Naive B cell (primary cell): ENCODE measurements around the gene CREM. TPM values are rescaled to one million over a fixed set of nuclear protein-coding genes. Genes with fewer than 3 reads are reported as not detected.
A peak's percentile ranks its signal among the peaks of the same experiment; 100 is the strongest.

Experiments used
- ATAC-seq, 2 donors: fragments of 150-1000 bp; cut with Tn5 transposase; 2 replicates each; pipeline ENCODE4 v1.10.0; 2021; ENCODE audit warnings: low read depth in 2 of 2, mild to moderate bottlenecking in 2 of 2, moderate library complexity in 2 of 2
- DNase-seq: peaks from one replicate; pipeline ENCODE4 v3.0.0; 2022
- H3K27ac Mint-ChIP-seq, 6 donors: one replicate each; pipeline ENCODE4 v1.8.0; 2020 to 2022; ENCODE audit warnings: mild to moderate bottlenecking in 6 of 6, mixed read lengths in 6 of 6, moderate library complexity in 5 of 6, inconsistent platforms in 2 of 6
- H3K27me3 Mint-ChIP-seq, 3 donors: one replicate each; pipeline ENCODE4 v1.8.0; 2021 to 2022; ENCODE audit warnings: mixed read lengths in 3 of 3, mild to moderate bottlenecking in 1 of 3
- H3K36me3 Mint-ChIP-seq, 2 donors: one replicate each; pipeline ENCODE4 v1.8.0; 2020 to 2022; ENCODE audit warnings: mixed read lengths in 2 of 2, inconsistent platforms in 1 of 2, mild to moderate bottlenecking in 1 of 2
- H3K4me1 Mint-ChIP-seq, 3 donors: one replicate each; pipeline ENCODE4 v1.8.0; 2020 to 2022; ENCODE audit warnings: mixed read lengths in 3 of 3, inconsistent platforms in 1 of 3, mild to moderate bottlenecking in 1 of 3, moderate library complexity in 1 of 3
- H3K4me3 Mint-ChIP-seq, 8 donors: one replicate each; pipeline ENCODE4 v1.8.0; 2020 to 2022; ENCODE audit warnings: mild to moderate bottlenecking in 8 of 8, mixed read lengths in 8 of 8, moderate library complexity in 8 of 8, inconsistent platforms in 2 of 8
- H3K9me3 Mint-ChIP-seq, 7 donors: one replicate each; pipeline ENCODE4 v1.8.0; 2020 to 2022; ENCODE audit warnings: mixed read lengths in 7 of 7, mild to moderate bottlenecking in 5 of 7, inconsistent platforms in 2 of 7, moderate library complexity in 1 of 7
- polyA plus RNA-seq, 6 donors: library from polyadenylated mRNA; unstranded; fragments of 300-500 nt; fragmentation: Illumina TruSeq; gene quantifications; one replicate each; pipeline ENCODE4 v1.2.3, GENCODE V29; 2021; ENCODE audit warnings: low read depth in 6 of 6

The CREM gene
- polyA plus RNA-seq, 6 donors from 2014 or later, result 12.3 to 31.0 (median 16.8) TPM

- H3K27ac Mint-ChIP-seq, result peak overlapping the region; percentile 72 to 95 (median 86)
- H3K4me3 Mint-ChIP-seq, result peak overlapping the region in 4 of 8 donors; percentile 18 to 65 (median 56)
- no peak for DNase-seq
- H3K27me3 Mint-ChIP-seq, result no peaks in the 10 kb centered on the region
- ATAC-seq, result no peak
- peaks cover 10 to 23% (median 13%) of the 10 kb centered on the region in 3 donors for H3K4me1 Mint-ChIP-seq
- no peaks in the 10 kb centered on the region for H3K9me3 Mint-ChIP-seq
- H3K36me3 Mint-ChIP-seq, result no peaks in the 10 kb centered on the region
These were observed 58.8 kb downstream of the CREM start for GRCh38 chr10:35185260-35186034.

- Mint-ChIP-seq H3K36me3 (peaks cover 0 to 7% of the 10 kb centered on the region in 2 donors), H3K9me3 (peaks cover 0 to 2% (median 0%) of the 10 kb centered on the region in 7 donors), H3K4me1 (peaks cover 17 to 20% (median 18%) of the 10 kb centered on the region in 3 donors), H3K27ac (peak overlapping the region in 1 of 6 donors; percentile 44), H3K4me3 (no peak overlapping the region), H3K27me3 (no peaks in the 10 kb centered on the region)
- ATAC-seq (no peak), DNase-seq (no peak)
These were observed 62.3 kb downstream of the CREM start for GRCh38 chr10:35188954-35189353.

- DNase-seq, result no peak
- Mint-ChIP-seq H3K27ac (peak overlapping the region; percentile 31 to 96 (median 88)), H3K36me3 (peaks cover 0 to 7% of the 10 kb centered on the region in 2 donors), H3K9me3 (peaks cover 0 to 2% (median 0%) of the 10 kb centered on the region in 7 donors), H3K4me1 (peaks cover 16 to 24% (median 23%) of the 10 kb centered on the region in 3 donors), H3K27me3 (no peaks in the 10 kb centered on the region), H3K4me3 (no peak overlapping the region)
- no peak for ATAC-seq
These were observed 64.9 kb downstream of the CREM start for GRCh38 chr10:35191523-35191922.

DNA sequence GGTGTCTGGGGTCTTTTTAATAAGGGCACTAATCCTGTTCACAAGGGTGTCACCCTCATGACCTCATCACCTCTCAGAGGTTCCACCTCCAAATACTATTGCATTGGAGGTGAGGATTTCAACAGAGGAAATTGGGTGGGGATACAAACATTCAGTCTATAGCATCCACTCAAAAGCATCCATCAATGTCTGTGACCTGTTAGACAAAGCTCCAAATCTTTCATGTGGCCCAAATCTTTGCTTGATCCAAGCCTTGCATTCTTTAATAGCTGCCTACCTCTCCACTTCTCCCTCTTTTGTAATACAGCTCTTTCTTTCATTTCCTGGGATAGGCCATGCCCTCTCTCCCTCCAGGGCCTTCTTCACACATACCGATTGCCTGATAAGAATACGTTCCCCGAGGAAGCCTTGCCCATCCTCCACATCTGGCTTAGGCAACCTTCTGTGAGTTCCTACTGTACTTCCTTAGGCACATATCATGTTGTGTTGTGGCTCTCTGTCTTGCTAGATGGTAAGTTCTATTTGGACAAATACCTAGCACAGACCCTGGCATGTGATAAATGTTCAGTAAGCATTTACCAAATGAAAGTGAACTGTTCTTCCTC, 66.1 kb downstream of the CREM start:
- Mint-ChIP-seq H3K27ac (peak overlapping the region in 5 of 6 donors; percentile 79 to 96 (median 88)), H3K27me3 (no peaks in the 10 kb centered on the region), H3K4me3 (no peak overlapping the region), H3K9me3 (peaks cover 0 to 2% (median 0%) of the 10 kb centered on the region in 7 donors), H3K36me3 (peaks cover 0 to 7% of the 10 kb centered on the region in 2 donors), H3K4me1 (peaks cover 19 to 24% (median 23%) of the 10 kb centered on the region in 3 donors)
- DNase-seq (no peak), ATAC-seq (no peak)

GRCh38 chr10:35194471-35194870, 67.8 kb downstream of the CREM start:
- no peak for ATAC-seq
- Mint-ChIP-seq H3K4me1 (peaks cover 19 to 24% (median 23%) of the 10 kb centered on the region in 3 donors), H3K27ac (peak overlapping the region in 4 of 6 donors; percentile 19 to 100 (median 98)), H3K27me3 (no peaks in the 10 kb centered on the region), H3K4me3 (no peak overlapping the region), H3K36me3 (peaks cover 0 to 7% of the 10 kb centered on the region in 2 donors), H3K9me3 (peaks cover 0 to 2% (median 0%) of the 10 kb centered on the region in 7 donors)
- no peak for DNase-seq

GRCh38 chr10:35194906-35195305, 68.3 kb downstream of the CREM start:
- peak overlapping the region in 7 of 8 donors; percentile 12 to 90 (median 87) for H3K4me3 Mint-ChIP-seq
- peak; percentile 9 to 15 for ATAC-seq
- DNase-seq, result peak; percentile 67
- H3K36me3 Mint-ChIP-seq, result peaks cover 0 to 7% of the 10 kb centered on the region in 2 donors
- peaks cover 0 to 2% (median 0%) of the 10 kb centered on the region in 7 donors for H3K9me3 Mint-ChIP-seq
- H3K27me3 Mint-ChIP-seq, result no peaks in the 10 kb centered on the region
- peaks cover 19 to 24% (median 23%) of the 10 kb centered on the region in 3 donors for H3K4me1 Mint-ChIP-seq
- H3K27ac Mint-ChIP-seq, result peak overlapping the region; percentile 97 to 100 (median 100)

DNA sequence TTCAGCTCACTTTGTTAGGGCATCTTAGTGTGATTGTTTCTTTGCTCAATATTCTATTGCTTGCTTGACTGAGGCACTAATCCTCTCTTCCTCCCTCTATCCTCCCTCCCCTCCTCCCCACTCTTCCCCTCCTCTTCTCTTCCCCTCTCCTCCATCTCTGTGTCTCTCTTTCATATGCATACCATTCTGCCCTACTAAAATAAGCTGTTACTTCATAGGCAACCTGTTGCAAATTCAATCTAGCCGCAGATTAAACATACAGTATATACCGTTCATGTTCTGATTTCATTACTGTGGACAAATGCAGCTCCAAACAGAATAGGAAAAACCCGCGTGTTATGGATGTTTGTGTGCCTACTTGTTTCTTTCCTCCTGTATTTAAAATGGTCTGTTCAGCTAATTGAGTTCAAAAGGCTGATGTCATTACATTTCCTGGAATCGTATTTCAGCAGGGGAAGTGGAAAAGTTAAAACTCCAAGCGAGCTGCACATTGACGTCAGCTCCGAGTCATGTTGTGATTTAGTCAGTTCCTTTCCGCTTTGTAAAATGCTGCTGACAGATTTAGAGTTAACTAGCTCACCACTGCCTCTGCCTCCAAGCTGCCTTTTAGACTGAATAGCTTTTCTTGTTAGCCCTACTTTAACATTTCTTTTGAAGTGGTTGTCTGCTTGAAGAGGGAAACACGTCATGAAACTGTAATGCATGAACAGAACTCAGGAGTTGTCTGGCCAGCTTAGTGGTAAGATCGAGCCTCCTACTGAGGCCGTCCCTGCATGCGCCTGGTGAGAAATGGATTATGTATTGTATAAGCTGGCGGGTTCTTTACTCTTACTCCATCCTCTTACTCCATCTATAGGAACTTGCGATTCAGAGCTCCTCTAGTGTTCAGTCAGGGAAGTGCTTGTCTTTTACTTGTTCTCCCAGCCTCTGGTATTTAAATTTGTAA, 69.0 kb downstream of the CREM start:
- ATAC-seq (peak; percentile 81 to 83), DNase-seq (peak; percentile 89)
- Mint-ChIP-seq H3K27ac (peak overlapping the region; percentile 97 to 100 (median 100)), H3K27me3 (no peaks in the 10 kb centered on the region), H3K4me3 (peak overlapping the region; percentile 77 to 91 (median 89)), H3K9me3 (peaks cover 0 to 2% (median 0%) of the 10 kb centered on the region in 7 donors), H3K36me3 (peaks cover 0 to 7% of the 10 kb centered on the region in 2 donors), H3K4me1 (peaks cover 19 to 24% (median 23%) of the 10 kb centered on the region in 3 donors)

DNA sequence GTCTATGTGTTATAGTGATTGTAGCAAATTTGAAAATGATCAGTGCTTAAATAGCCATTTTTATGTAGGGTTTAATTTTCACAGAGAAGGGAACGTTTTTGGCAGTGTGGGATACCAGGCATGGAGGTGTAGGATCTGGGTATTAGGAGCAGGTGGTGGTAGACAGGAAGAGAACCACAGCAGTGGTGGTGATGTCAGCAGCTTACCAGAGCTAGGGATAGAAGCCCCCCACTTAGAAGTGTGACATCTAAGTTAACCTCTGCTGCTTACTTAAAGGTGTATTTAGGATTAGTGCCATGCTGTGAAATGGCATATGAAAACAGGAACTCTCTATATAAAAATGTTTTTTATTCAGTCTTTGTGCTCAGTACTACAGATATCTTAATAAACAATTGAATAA, 73.8 kb downstream of the CREM start:
- H3K27ac Mint-ChIP-seq, result peak overlapping the region in 2 of 6 donors; percentile 17 to 22
- H3K27me3 Mint-ChIP-seq, result no peaks in the 10 kb centered on the region
- H3K4me3 Mint-ChIP-seq, result no peak overlapping the region
- no peak for DNase-seq
- no peaks in the 10 kb centered on the region for H3K9me3 Mint-ChIP-seq
- peaks cover 8 to 12% (median 9%) of the 10 kb centered on the region in 3 donors for H3K4me1 Mint-ChIP-seq
- no peaks in the 10 kb centered on the region for H3K36me3 Mint-ChIP-seq
- ATAC-seq, result no peak

DNA sequence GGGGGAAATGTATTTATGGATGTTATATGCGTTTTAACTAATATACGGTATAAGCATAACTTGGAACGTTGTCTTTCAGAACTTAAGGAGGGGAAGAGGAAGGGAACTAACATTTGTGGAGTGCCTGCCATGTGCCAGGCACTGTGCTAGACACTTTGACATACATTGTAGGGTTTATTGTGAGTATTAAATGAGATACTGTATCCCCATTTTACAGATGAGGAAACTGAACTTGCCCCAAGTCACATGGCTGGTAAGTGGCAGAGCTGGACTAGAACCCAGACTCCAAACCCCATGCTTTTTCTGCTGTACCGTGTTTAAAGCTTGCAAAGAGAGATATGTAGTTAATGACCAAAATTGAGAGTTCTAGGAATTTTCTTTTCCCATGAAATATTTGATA, 74.6 kb downstream of the CREM start:
- H3K4me1 Mint-ChIP-seq, result peaks cover under 1 to 5% (median 2%) of the 10 kb centered on the region in 3 donors
- ATAC-seq (no peak), DNase-seq (no peak)
- H3K4me3 Mint-ChIP-seq, result no peak overlapping the region
- no peaks in the 10 kb centered on the region for H3K27me3 Mint-ChIP-seq
- H3K27ac Mint-ChIP-seq, result peak overlapping the region in 1 of 6 donors; percentile 47
- no peaks in the 10 kb centered on the region for H3K36me3 Mint-ChIP-seq
- no peaks in the 10 kb centered on the region for H3K9me3 Mint-ChIP-seq

DNA sequence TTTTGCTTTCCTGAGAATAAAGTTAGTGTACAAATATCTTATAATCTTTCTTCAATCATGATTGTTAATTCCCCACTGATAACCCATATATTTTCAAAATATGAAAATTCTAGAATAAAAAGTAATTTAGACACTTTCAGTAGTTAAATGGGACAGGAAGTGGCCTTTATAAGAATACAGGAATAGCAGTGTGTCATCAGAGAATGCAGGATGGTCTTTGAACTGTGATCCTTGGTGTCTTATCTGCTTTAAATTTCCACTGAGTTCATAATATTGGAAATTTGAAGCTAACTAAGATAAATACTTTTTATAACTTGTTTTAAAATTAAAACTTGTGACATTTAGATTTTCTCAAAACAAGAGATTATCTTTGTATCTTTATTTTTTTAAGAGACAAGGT, 75.4 kb downstream of the CREM start:
- peaks cover 0 to 3% of the 10 kb centered on the region in 2 donors for H3K36me3 Mint-ChIP-seq
- no peaks in the 10 kb centered on the region for H3K4me1 Mint-ChIP-seq
- ATAC-seq (no peak), DNase-seq (no peak)
- H3K27ac Mint-ChIP-seq, result no peak overlapping the region
- no peaks in the 10 kb centered on the region for H3K9me3 Mint-ChIP-seq
- no peak overlapping the region for H3K4me3 Mint-ChIP-seq
- no peaks in the 10 kb centered on the region for H3K27me3 Mint-ChIP-seq

DNA sequence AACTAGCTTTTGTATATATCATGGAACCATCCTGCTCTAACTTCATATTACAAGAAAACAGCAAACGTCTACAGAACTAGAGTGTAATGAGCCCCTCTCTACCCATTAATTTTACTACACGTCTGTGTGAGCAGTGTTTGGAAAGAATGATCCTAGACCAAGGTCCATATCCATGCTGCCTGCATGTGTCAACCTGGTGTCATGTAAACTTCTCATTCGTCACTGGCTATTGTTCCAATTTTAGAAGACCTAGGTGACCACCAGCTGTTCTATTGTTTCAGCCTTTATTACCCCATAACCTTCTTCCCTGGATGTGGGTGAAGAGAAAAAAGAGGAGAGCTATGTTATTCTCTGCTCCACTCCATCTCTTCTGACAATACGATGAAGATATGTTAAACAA, 77.1 kb downstream of the CREM start:
- Mint-ChIP-seq H3K36me3 (peaks cover 0 to 3% of the 10 kb centered on the region in 2 donors), H3K4me1 (no peaks in the 10 kb centered on the region), H3K27ac (peak overlapping the region in 1 of 6 donors; percentile 43), H3K27me3 (no peaks in the 10 kb centered on the region), H3K9me3 (no peaks in the 10 kb centered on the region), H3K4me3 (no peak overlapping the region)
- ATAC-seq, result no peak
- DNase-seq, result no peak

DNA sequence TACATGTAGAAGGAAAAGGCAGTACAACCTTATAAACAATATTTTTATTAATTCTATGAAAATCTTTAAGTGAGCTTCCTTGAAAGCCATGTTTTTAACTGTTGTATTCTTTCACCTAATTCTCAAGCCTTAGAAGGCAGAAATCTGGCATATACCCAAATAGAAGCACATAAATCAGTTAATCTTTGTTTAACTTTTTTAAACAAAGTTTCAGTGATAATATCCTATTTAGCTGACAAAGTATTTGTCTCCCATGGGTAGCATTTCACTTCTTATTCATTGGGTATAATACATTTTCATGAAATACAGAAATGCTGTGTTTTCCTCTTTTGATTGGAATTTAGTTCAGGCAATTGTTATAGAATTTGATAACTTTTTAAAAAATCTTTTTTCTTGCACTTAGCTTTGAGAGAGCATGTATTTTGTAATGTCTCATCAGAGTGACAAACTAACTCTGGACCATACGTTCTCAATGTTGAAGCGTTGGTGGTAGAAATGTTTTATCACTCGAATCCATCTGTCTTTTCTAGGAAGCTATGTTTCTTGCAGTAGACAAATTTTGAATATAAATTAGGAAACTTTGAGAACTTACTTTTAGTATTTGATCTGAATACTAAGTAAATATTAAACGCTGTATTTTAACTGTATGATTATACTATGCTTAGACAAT, 78.1 kb downstream of the CREM start:
- no peaks in the 10 kb centered on the region for H3K9me3 Mint-ChIP-seq
- no peaks in the 10 kb centered on the region for H3K4me1 Mint-ChIP-seq
- DNase-seq (no peak), ATAC-seq (no peak)
- peak overlapping the region in 1 of 6 donors; percentile 43 for H3K27ac Mint-ChIP-seq
- H3K4me3 Mint-ChIP-seq, result no peak overlapping the region
- H3K36me3 Mint-ChIP-seq, result peaks cover 0 to 3% of the 10 kb centered on the region in 2 donors
- no peaks in the 10 kb centered on the region for H3K27me3 Mint-ChIP-seq
